IPS-15b (cell line): ENCODE data around the gene PTTG1IP.

ENCODE experiments used
- H3K27me3 ChIP-seq: one replicate; pipeline ENCODE4 v1.6.1; 2013; ENCODE audit warnings: low read length; ENCODE audit not compliant: control insufficient read depth, insufficient read depth
- H3K36me3 ChIP-seq: one replicate; pipeline ENCODE4 v1.6.1; 2013; ENCODE audit warnings: low read length; ENCODE audit not compliant: control insufficient read depth, insufficient read depth
- H3K4me1 ChIP-seq: one replicate; pipeline ENCODE4 v1.6.1; 2013; ENCODE audit warnings: mild to moderate bottlenecking, low read length; ENCODE audit not compliant: control insufficient read depth, insufficient read depth
- H3K4me3 ChIP-seq: one replicate; pipeline ENCODE4 v1.5.1; 2013; ENCODE audit warnings: low read depth, low read length
- H3K9ac ChIP-seq: one replicate; pipeline ENCODE4 v1.6.1; 2013; ENCODE audit warnings: low read depth, mild to moderate bottlenecking, low read length
- H3K9me3 ChIP-seq: one replicate; pipeline ENCODE4 v1.6.1; 2013; ENCODE audit warnings: mild to moderate bottlenecking, low read length; ENCODE audit not compliant: control insufficient read depth, insufficient read depth

The PTTG1IP gene

GRCh38 chr21:44829507-44830092, 43.9 kb downstream of the PTTG1IP start:
- no peaks in the 10 kb centered on the region for H3K4me1 ChIP-seq
- no peak overlapping the region for H3K9ac ChIP-seq

DNA sequence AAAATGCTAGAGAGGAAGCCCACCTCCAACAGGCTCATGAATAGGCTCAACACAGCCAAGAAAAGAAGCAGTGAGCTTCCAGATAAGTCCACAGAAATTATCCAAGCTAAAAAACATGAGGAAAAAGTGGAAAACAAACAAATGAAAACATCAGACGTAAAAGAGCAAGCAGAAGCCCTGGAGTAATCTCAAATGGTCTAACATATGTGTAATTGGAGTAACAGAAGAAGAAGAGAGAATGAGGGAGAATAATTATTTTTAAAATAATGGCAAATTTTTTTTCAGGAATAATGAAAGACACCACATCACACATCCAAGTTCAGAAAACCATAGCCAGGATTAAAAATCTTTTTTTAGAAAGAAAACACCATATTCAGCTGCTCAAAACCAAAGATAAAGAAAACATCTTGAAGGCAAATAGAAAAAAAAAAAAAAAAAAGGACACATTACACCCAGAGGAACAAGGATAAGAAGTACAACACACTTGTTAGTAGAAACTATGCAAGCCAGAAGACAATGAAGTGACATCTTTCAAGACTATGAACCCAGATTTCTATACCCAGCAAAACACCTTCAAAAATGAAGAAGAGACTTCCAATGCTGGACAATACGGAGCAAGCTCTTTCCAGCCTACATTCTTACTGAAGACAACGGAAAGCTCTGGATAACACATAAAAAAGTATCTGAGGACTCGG, 45.0 kb downstream of the PTTG1IP start:
- Histone ChIP-seq H3K4me3 (no peak overlapping the region), H3K27me3 (no peaks in the 10 kb centered on the region), H3K36me3 (no peaks in the 10 kb centered on the region), H3K4me1 (no peaks in the 10 kb centered on the region), H3K9me3 (peaks cover 4% of the 10 kb centered on the region), H3K9ac (no peak overlapping the region)

More at GRCh38 chr21:44829507-44830092, 43.9 kb downstream of the PTTG1IP start:
- Histone ChIP-seq H3K9me3 (no peaks in the 10 kb centered on the region), H3K4me3 (no peak overlapping the region), H3K27me3 (no peaks in the 10 kb centered on the region), H3K36me3 (no peaks in the 10 kb centered on the region)

DNA sequence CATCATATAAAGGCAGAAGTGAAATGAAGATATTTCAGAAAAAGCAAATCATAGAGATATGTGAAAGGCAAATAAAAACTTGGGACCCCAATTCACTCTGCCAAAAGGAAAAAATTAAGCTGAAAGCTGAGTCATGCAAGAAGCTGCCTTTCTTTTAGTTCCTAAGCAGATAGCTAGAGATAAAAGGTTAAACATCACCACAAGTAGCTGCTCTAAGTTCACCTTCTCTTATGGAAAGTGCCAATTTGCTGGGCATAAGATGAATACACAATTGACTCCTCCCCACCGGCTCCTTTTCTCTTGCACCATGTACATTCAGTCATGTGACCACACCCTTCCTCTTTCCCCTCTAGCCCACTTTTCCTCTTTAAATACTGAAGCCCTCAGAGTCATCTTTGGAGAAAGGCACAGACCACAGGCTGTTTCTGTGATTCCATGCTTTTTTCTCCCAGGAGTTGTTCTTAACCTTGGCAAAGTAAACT, 50.3 kb downstream of the PTTG1IP start:
- peaks cover 3% of the 10 kb centered on the region for H3K36me3 ChIP-seq
- H3K9ac ChIP-seq = no peak overlapping the region
- H3K27me3 ChIP-seq = peaks cover 8% of the 10 kb centered on the region
- H3K4me1 ChIP-seq = no peaks in the 10 kb centered on the region
- peaks cover 10% of the 10 kb centered on the region for H3K9me3 ChIP-seq
- H3K4me3 ChIP-seq = no peak overlapping the region

DNA sequence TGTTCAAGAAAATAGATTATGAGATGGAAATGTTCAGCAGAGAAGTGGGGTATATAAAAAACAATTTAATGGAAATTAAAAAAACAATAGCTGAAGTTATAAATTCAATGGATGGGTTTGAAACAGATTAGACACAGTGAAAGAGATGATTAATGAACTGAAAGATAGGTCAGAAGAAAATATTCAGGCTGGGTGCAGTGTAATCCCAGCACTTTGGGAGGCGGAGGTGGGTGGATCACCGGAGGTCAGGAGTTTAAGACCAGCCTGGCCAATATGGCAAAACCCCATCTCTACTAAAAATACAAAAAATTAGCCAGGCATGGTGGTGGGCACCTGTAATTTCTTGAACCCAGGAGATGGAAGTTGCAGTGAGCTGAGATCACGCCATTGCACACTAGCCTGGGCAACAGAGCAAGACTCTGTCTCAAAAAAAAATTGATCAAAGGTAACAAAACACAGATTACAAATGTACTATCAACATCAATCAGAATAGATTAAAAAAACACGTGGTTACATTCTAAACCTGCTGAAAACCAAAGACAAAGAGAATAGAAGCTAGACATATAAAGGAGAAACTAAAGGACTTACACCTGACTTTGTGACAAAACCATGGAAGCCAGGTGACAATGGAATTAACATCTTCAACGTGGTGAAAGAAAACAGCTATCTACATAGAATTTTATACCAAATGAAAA, 50.9 kb downstream of the PTTG1IP start:
- Histone ChIP-seq H3K36me3 (peaks cover 3% of the 10 kb centered on the region), H3K9ac (no peak overlapping the region), H3K9me3 (peaks cover 10% of the 10 kb centered on the region), H3K4me3 (no peak overlapping the region), H3K4me1 (no peaks in the 10 kb centered on the region), H3K27me3 (peaks cover 8% of the 10 kb centered on the region)

DNA sequence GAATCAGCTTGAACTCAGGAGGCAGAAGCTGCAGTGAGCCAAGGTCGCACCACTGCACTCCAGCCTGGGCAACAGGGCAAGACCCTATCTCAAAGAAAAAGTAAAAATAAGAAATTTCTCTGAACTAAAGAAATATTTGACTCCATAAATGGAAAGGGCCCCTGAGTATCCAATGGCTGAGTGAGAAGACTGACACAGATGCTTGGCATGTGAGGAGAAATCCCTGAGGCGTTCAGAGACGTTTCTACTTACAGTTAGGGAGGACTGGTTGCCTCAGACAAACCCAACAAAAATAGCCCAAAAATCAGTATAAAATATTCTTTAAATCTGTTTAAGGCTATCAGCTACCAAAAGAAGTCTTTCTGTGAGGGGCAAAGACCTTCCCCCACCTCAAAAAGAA, 52.6 kb downstream of the PTTG1IP start:
- Histone ChIP-seq H3K27me3 (peaks cover 8% of the 10 kb centered on the region), H3K36me3 (peaks cover 3% of the 10 kb centered on the region), H3K4me3 (no peak overlapping the region), H3K9me3 (peaks cover 10% of the 10 kb centered on the region), H3K9ac (no peak overlapping the region), H3K4me1 (peaks cover 3% of the 10 kb centered on the region)

DNA sequence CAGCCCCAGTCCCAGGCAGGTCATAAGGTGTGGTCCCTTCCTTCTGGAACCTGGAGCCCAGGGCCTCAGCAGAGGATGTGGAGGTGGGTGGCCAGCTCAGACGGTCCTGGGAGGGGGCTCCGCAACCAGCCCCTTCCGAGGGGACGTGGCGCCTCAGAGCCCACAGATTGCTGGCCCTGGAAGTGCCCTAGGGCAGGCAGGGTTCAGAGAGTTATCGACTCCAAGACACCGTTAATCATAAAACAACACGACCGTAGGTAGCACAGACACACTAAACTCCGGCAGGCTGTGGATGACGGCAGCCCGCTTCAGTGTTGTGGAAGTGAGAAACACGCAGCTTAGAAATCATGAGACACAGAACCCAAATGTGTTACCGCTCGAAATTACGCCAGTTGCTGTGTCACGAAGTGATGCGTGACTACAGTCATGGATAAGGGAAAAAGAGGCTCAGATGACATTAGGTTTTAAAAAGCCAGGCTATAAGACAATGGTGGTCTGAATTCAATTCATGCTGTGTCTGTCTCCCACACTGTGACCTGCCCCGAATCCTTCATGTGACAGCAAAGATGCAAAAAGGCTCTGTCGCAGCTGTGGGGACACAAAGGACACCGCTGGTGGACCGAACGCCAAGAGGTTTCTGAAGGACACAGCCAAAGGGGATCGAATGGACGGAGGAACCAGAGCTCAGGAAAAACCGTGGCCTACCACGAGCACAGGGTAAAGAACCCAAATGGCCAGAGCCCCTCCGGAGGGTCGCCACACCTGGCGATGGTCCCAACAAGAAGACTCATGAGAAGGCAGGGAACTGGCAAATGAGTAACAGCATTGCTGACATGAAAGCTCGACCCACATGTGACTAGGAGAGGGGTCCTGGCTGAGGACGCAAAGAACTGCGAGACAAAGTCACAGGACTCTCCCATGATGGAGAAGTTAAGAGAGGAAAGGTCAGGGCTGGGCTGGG, 53.9 kb downstream of the PTTG1IP start:
- Histone ChIP-seq H3K9me3 (peaks cover 10% of the 10 kb centered on the region), H3K4me3 (peak overlapping the region; percentile 50), H3K27me3 (peaks cover 8% of the 10 kb centered on the region), H3K36me3 (peaks cover 3% of the 10 kb centered on the region), H3K4me1 (peaks cover 3% of the 10 kb centered on the region), H3K9ac (no peak overlapping the region)

DNA sequence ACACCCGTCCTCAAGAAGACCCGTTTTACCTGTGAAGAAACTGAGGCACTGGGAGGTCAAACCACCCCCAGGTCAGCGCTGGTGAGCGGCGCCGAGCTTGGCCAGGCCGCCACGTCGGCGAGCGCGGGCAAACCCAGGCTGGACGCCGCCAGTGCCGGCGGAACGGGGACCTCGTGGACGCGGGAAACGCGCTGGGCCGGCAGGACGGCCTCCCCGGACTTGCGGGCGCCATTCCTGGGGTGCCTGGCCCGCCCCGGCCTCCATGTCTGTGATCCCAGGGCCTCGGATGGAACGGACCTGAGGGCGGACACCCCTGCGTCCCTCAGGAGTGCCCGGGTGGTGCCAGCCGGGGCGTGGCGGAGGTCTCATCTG, 54.9 kb downstream of the PTTG1IP start:
- H3K9ac ChIP-seq = peak overlapping the region; percentile 73
- H3K9me3 ChIP-seq = peaks cover 7% of the 10 kb centered on the region
- peaks cover 3% of the 10 kb centered on the region for H3K4me1 ChIP-seq
- H3K27me3 ChIP-seq = peaks cover 8% of the 10 kb centered on the region
- peaks cover 3% of the 10 kb centered on the region for H3K36me3 ChIP-seq
- H3K4me3 ChIP-seq = peak overlapping the region; percentile 50

- peaks cover 3% of the 10 kb centered on the region for H3K4me1 ChIP-seq
Measured at GRCh38 chr21:44817914-44818639, 55.4 kb downstream of the PTTG1IP start, which contains the start of gene SUMO3. SUMO3 (minus strand) TSS chr21:44818062; CDS start chr21:44817968, 94 bp downstream.

DNA sequence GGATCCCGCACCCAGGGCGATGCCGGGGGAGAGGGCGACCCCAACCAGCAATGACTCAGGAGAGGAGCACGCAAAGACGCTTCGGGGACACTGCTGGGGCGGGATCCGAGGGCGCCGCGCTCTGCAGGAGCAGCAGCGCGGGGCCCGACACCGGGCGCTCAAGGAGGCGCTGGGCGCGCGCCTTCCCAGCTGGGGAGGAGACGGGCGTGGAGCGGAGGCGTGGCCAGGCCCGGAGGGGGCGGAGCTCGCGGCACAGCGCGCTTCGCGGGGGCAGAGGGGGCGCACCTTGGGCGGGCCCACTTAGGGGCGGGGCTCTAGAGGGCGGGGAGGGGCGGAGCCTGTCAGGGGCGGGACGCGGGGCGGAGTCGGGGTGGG, 56.0 kb downstream of the PTTG1IP start:
- Histone ChIP-seq H3K36me3 (peaks cover 12% of the 10 kb centered on the region), H3K4me3 (peak overlapping the region; percentile 78), H3K4me1 (peaks cover 3% of the 10 kb centered on the region), H3K9me3 (peaks cover 6% of the 10 kb centered on the region), H3K27me3 (peaks cover 8% of the 10 kb centered on the region), H3K9ac (no peak overlapping the region)

More at GRCh38 chr21:44817914-44818639, 55.4 kb downstream of the PTTG1IP start, which contains the start of gene SUMO3:
- peak within 1 kb of the TSS; percentile 78 for H3K4me3 ChIP-seq
- peaks cover 6% of the 10 kb centered on the region for H3K9me3 ChIP-seq
- peak within 1 kb of the TSS; percentile 73 for H3K9ac ChIP-seq
- H3K27me3 ChIP-seq = peaks cover 8% of the 10 kb centered on the region
- peaks cover 9% of the 10 kb centered on the region for H3K36me3 ChIP-seq

- Histone ChIP-seq H3K4me3 (peak overlapping the region; percentile 78), H3K9ac (no peak overlapping the region), H3K27me3 (peaks cover 8% of the 10 kb centered on the region), H3K9me3 (peaks cover 6% of the 10 kb centered on the region), H3K4me1 (peaks cover 3% of the 10 kb centered on the region), H3K36me3 (peaks cover 12% of the 10 kb centered on the region)
Measured at GRCh38 chr21:44816761-44817505, 56.6 kb downstream of the PTTG1IP start.
